ENCODE measurements around the gene CCDC85C.

GRCh38 chr14:99545586-99545985 lies 58.4 kb downstream of the CCDC85C start:
- TF ChIP-seq CTCF (IDR thresholded peaks at IDR 0.05): no peak
- no peak for TF ChIP-seq POLR2A (IDR thresholded peaks at IDR 0.05)
- TF ChIP-seq EP300 (IDR thresholded peaks at IDR 0.05): no peak
